ENCODE measurements around the gene FHAD1. TPM values are rescaled to one million over a fixed set of nuclear protein-coding genes. Genes with fewer than 3 reads are reported as not detected.

The FHAD1 gene
- total RNA-seq, 2 experiments from 2014 or later, result not detected

DNA sequence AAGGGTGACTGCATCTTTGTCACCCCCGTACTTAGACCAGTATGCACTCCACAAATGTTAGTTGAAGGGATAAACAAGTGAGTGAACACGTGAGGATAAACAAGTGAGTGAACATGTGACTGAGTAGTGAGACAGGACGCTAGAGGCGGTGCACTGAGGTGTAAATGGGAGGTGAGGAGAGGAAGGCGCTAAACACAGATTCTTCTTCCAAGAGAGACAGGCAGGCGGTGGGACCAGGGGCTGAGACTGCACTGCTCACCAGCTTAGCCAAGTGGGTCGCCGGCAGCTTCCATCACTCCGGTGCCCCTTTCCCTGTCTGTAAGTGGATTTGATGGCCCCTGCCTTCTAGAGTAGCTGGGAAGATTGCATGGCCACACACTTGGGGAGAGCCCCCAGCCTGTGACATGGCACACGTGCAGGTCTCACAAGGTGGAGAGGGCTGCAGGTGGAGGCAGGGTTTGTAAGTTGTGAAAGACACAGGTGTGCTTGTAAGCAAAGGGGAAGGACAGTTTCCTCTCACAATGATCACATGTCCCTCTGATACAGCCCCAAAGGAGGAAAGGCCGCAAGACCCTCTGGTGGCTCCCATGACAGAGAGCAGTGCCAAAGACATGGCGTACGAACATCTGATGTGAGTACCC, 115.2 kb downstream of the FHAD1 start:
- Histone ChIP-seq H2AFZ (ENCODE audit: low read length) (no peak overlapping the region), H4K20me1 (ENCODE audit: insufficient read depth, low read length) (no peaks in the 10 kb centered on the region), H3K36me3 (ENCODE audit: insufficient read depth, low read length) (no peaks in the 10 kb centered on the region), H3K9me3 (ENCODE audit: low read length) (no peaks in the 10 kb centered on the region), H3K4me1 (ENCODE audit: insufficient read depth, low read length, poor library complexity, severe bottlenecking) (peaks cover 10% of the 10 kb centered on the region), H3K79me2 (ENCODE audit: insufficient read depth, low read depth, low read length) (no peaks in the 10 kb centered on the region), H3K27ac (ENCODE audit: low read depth, low read length, poor library complexity, severe bottlenecking) (no peak overlapping the region), H3K4me2 (ENCODE audit: low read length) (no peak overlapping the region; the same call in 1 of the 2 replicates), H3K4me3 (ENCODE audit: low read depth, low read length, poor library complexity, severe bottlenecking) (no peak overlapping the region), H3K9me2 (ENCODE audit: insufficient read depth, low read length) (no peaks in the 10 kb centered on the region)
- POLR2A ChIA-PET, result no interaction called here
- BruUV-seq (replicated peaks), result no TSS peak
- intact Hi-C loops (cut with micrococcal nuclease; ENCODE audit: unreplicated experiment), result no loop called here
- no peak for TF ChIP-seq EZH2phosphoT487 (IDR thresholded peaks at IDR 0.05; ENCODE audit: borderline replicate concordance, low read depth, low read length)
- TF ChIP-seq, protein P1, sequence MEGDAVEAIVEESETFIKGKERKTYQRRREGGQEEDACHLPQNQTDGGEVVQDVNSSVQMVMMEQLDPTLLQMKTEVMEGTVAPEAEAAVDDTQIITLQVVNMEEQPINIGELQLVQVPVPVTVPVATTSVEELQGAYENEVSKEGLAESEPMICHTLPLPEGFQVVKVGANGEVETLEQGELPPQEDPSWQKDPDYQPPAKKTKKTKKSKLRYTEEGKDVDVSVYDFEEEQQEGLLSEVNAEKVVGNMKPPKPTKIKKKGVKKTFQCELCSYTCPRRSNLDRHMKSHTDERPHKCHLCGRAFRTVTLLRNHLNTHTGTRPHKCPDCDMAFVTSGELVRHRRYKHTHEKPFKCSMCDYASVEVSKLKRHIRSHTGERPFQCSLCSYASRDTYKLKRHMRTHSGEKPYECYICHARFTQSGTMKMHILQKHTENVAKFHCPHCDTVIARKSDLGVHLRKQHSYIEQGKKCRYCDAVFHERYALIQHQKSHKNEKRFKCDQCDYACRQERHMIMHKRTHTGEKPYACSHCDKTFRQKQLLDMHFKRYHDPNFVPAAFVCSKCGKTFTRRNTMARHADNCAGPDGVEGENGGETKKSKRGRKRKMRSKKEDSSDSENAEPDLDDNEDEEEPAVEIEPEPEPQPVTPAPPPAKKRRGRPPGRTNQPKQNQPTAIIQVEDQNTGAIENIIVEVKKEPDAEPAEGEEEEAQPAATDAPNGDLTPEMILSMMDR (conservative IDR thresholded peaks at IDR 0.05; ENCODE audit: low read length), result no peak
- peak; percentile 39 for DNase-seq (ENCODE audit: low spot score)
- CTCF ChIA-PET (ENCODE audit: unreplicated experiment), result no interaction called here

DNA sequence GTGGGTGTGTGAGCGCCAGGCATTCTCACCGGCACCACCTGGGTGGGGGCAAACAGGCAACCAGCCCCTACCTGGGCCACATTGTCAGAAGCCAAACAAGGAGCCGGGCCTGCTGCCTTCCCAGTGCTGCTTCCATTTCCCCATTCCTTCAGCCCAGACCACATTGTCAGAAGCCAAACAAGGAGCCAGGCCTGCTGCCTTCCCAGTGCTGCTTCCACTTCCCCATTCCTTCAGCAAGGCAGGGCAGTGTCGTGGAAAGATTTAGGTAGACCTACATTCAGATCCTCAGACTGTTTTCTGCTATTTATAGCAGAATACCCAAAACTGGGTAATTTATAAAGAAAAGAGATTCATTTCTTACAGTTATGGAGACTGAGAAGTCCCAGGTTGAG, 115.7 kb downstream of the FHAD1 start:
- H3K36me3 ChIP-seq (ENCODE audit: insufficient read depth, low read length), result no peaks in the 10 kb centered on the region
- H3K4me1 ChIP-seq (ENCODE audit: insufficient read depth, low read length, poor library complexity, severe bottlenecking), result peaks cover 10% of the 10 kb centered on the region
- no peaks in the 10 kb centered on the region for H3K79me2 ChIP-seq (ENCODE audit: insufficient read depth, low read depth, low read length)
- H3K4me2 ChIP-seq (ENCODE audit: low read length), result no peak overlapping the region
- no peaks in the 10 kb centered on the region for H3K9me2 ChIP-seq (ENCODE audit: insufficient read depth, low read length)
- H4K20me1 ChIP-seq (ENCODE audit: insufficient read depth, low read length), result no peaks in the 10 kb centered on the region
- no peak overlapping the region for H2AFZ ChIP-seq (ENCODE audit: low read length)
- DNase-seq (ENCODE audit: low spot score), result no peak
- ChIA-PET CTCF (ENCODE audit: unreplicated experiment) (no interaction called here), POLR2A (no interaction called here)
- intact Hi-C loops (cut with micrococcal nuclease; ENCODE audit: unreplicated experiment), result no loop called here
- no peak overlapping the region for H3K4me3 ChIP-seq (ENCODE audit: low read depth, low read length, poor library complexity, severe bottlenecking)
- no peaks in the 10 kb centered on the region for H3K9me3 ChIP-seq (ENCODE audit: low read length)
- TF ChIP-seq, protein P1 (conservative IDR thresholded peaks at IDR 0.05; ENCODE audit: low read length), result no peak
- TF ChIP-seq EZH2phosphoT487 (IDR thresholded peaks at IDR 0.05; ENCODE audit: borderline replicate concordance, low read depth, low read length), result no peak
- no TSS peak for BruUV-seq (replicated peaks)
- no peak overlapping the region for H3K27ac ChIP-seq (ENCODE audit: low read depth, low read length, poor library complexity, severe bottlenecking)

DNA sequence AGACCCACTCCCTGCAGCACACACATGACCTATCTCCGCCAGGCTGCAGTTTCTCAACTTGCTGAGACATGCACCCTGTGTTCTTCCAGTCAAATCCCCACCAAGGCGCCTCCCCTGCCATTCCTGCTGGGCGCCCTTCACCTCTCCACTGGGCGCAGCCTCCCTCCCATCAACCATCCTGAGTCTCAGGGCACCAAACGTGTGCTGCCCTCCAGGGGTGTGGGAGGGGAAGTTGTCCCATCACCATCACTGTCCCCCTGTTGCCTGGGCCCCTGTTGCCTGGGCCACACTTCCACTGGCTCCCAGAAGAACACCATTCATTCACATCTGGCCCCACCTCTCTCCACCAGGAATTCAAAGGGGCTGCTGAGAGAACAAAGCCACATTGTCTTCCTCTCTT, 117.7 kb downstream of the FHAD1 start:
- H3K9me3 ChIP-seq (ENCODE audit: low read length), result no peaks in the 10 kb centered on the region
- intact Hi-C loops (cut with micrococcal nuclease; ENCODE audit: unreplicated experiment), result no loop called here
- no peaks in the 10 kb centered on the region for H3K36me3 ChIP-seq (ENCODE audit: insufficient read depth, low read length)
- ChIA-PET CTCF (ENCODE audit: unreplicated experiment) (no interaction called here), POLR2A (no interaction called here)
- H3K4me3 ChIP-seq (ENCODE audit: low read depth, low read length, poor library complexity, severe bottlenecking), result no peak overlapping the region
- H3K9me2 ChIP-seq (ENCODE audit: insufficient read depth, low read length), result no peaks in the 10 kb centered on the region
- no peak overlapping the region for H3K4me2 ChIP-seq (ENCODE audit: low read length)
- H2AFZ ChIP-seq (ENCODE audit: low read length), result no peak overlapping the region
- no peak overlapping the region for H3K27ac ChIP-seq (ENCODE audit: low read depth, low read length, poor library complexity, severe bottlenecking)
- BruUV-seq (replicated peaks), result no TSS peak
- no peak for DNase-seq (ENCODE audit: low spot score)
- TF ChIP-seq, protein P1 (conservative IDR thresholded peaks at IDR 0.05; ENCODE audit: low read length), result no peak
- no peak for TF ChIP-seq EZH2phosphoT487 (IDR thresholded peaks at IDR 0.05; ENCODE audit: borderline replicate concordance, low read depth, low read length)
- H4K20me1 ChIP-seq (ENCODE audit: insufficient read depth, low read length), result no peaks in the 10 kb centered on the region
- no peaks in the 10 kb centered on the region for H3K79me2 ChIP-seq (ENCODE audit: insufficient read depth, low read depth, low read length)
- H3K4me1 ChIP-seq (ENCODE audit: insufficient read depth, low read length, poor library complexity, severe bottlenecking), result peaks cover 10% of the 10 kb centered on the region
